ENCODE measurements around the gene PRG3. TPM values are rescaled to one million over a fixed set of nuclear protein-coding genes. Genes with fewer than 3 reads are reported as not detected.

PRG3 gene
- total and polyA plus RNA-seq, 8 donors, result 0.43 to 1.0 (median 0.76) TPM; not detected in 2

- DNase-seq (no peak), ATAC-seq (no peak)
- no peak for TF ChIP-seq CTCF (IDR thresholded peaks at IDR 0.05)
- H3K27ac ChIP-seq, result no peak overlapping the region
- intact Hi-C loops (cut with DNase I), result no loop called here
- H3K9me3 ChIP-seq, result no peaks in the 10 kb centered on the region
- no peak overlapping the region for H3K4me3 ChIP-seq
- H3K27me3 ChIP-seq, result no peaks in the 10 kb centered on the region
- no peaks in the 10 kb centered on the region for H3K36me3 ChIP-seq
- H3K4me1 ChIP-seq, result no peaks in the 10 kb centered on the region
Measured at GRCh38 chr11:57356268-57356667, 24.7 kb downstream of the PRG3 start.

GRCh38 chr11:57354699-57355098 lies 26.3 kb downstream of the PRG3 start:
- Histone ChIP-seq H3K27me3 (no peaks in the 10 kb centered on the region), H3K36me3 (no peaks in the 10 kb centered on the region), H3K4me3 (no peak overlapping the region), H3K27ac (no peak overlapping the region), H3K4me1 (peaks cover 0 to 6% of the 10 kb centered on the region in 2 donors), H3K9me3 (no peaks in the 10 kb centered on the region)
- ATAC-seq, result no peak
- intact Hi-C loops (cut with DNase I), result no loop called here
- no peak for TF ChIP-seq CTCF (IDR thresholded peaks at IDR 0.05)
- DNase-seq, result no peak

- Histone ChIP-seq H3K9me3 (no peaks in the 10 kb centered on the region), H3K4me3 (no peak overlapping the region), H3K27me3 (no peaks in the 10 kb centered on the region), H3K36me3 (no peaks in the 10 kb centered on the region), H3K27ac (no peak overlapping the region), H3K4me1 (peaks cover 0 to 7% of the 10 kb centered on the region in 2 donors)
- TF ChIP-seq CTCF (IDR thresholded peaks at IDR 0.05), result no peak
- intact Hi-C loops (cut with DNase I), result no loop called here
- no peak for DNase-seq
- ATAC-seq, result no peak
Measured at GRCh38 chr11:57353852-57354251, 27.1 kb downstream of the PRG3 start.

GRCh38 chr11:57353446-57353845 lies 27.5 kb downstream of the PRG3 start:
- Histone ChIP-seq H3K9me3 (no peaks in the 10 kb centered on the region), H3K4me1 (peaks cover 0 to 7% of the 10 kb centered on the region in 2 donors), H3K27me3 (no peaks in the 10 kb centered on the region), H3K27ac (no peak overlapping the region), H3K36me3 (no peaks in the 10 kb centered on the region), H3K4me3 (no peak overlapping the region)
- no peak for DNase-seq
- no peak for TF ChIP-seq CTCF (IDR thresholded peaks at IDR 0.05)
- intact Hi-C loops (cut with DNase I), result no loop called here
- no peak for ATAC-seq

- no peaks in the 10 kb centered on the region for H3K36me3 ChIP-seq
- no peak overlapping the region for H3K4me3 ChIP-seq
- DNase-seq, result no peak
- no peaks in the 10 kb centered on the region for H3K9me3 ChIP-seq
- no peak overlapping the region for H3K27ac ChIP-seq
- no peak for TF ChIP-seq CTCF (IDR thresholded peaks at IDR 0.05)
- intact Hi-C loops (cut with DNase I), result no loop called here
- H3K27me3 ChIP-seq, result no peaks in the 10 kb centered on the region
- no peak for ATAC-seq
- H3K4me1 ChIP-seq, result peaks cover 0 to 7% of the 10 kb centered on the region in 2 donors
Measured at GRCh38 chr11:57353036-57353435, 27.9 kb downstream of the PRG3 start.
